C4-2B (cell line): ENCODE data around the gene KDM4C.

ENCODE experiments used
- H3K27ac ChIP-seq: fragments of 450-650 bp; 2 replicates; pipeline ENCODE4 v1.5.1; 2017
- CTCF ChIP-seq: fragments of 450-650 bp; conservative IDR thresholded peaks from 2 replicates; pipeline ENCODE4 v1.5.1; 2017; ENCODE audit warnings: mild to moderate bottlenecking
- ZFX ChIP-seq: fragments of 450-650 bp; IDR thresholded peaks from 2 replicates; pipeline ENCODE4 v1.6.1; 2017

The KDM4C gene

DNA sequence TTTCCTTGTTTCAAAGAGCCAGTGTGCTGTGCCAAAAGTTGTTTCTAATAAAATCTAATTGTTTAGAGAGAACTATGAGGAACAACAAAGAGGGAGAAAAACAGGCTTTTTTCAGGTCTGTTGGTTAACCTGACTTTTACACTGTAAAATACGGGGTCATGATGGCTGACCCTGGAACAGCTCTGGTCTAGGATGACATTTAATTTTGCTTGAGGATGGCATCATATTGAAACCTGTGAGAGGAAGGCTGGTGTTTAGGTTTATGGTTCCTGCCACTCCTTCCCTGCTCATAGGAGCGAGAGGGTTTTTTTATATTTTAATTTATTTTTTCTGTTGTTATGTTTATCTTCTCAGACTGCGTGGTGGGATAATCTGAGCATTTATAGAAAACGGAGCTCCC is 327.6 kb downstream of the KDM4C start:
- no peak overlapping the region for H3K27ac ChIP-seq
- TF ChIP-seq ZFX (no peak), CTCF (no peak)

DNA sequence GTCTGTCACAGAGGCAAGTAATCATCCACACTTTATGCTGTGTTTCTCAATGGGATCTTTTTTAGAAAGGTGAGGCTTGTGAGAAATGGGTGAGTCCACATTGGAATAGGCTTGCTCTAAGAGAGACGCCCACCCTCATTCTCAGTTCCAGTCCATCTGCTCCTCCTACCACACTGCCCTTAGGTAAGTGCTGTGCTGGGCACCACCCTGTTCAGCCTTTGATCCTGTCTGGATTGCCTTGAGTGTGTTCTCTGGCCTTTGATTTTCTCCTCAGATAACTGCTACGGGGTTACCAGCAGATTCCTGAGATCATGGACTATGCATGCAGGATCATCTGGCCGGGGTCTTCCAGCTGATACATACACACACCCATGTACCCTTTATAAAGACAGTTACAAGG is 328.6 kb downstream of the KDM4C start:
- no peak for TF ChIP-seq ZFX
- no peak for TF ChIP-seq CTCF
- H3K27ac ChIP-seq, result no peak overlapping the region

DNA sequence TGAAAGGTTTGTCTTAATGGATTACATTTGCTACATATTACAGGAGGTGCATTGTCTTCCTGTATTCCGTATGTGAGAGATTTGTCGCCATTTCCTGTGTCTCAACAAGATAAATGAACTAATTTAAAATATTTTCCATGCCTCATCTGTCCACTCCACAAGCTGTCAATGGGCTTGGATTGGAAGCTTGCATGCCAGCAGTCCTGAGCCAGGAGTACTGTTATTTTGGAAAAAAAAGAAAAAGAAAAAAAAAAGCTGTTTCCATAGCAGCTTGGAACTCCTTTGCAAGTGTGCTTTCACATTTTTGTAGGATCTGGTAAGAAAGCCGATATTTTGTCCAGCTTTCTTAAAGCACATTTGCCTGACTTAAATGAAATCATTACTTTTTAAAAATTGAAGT is 330.8 kb downstream of the KDM4C start:
- TF ChIP-seq CTCF (no peak), ZFX (no peak)
- no peak overlapping the region for H3K27ac ChIP-seq

DNA sequence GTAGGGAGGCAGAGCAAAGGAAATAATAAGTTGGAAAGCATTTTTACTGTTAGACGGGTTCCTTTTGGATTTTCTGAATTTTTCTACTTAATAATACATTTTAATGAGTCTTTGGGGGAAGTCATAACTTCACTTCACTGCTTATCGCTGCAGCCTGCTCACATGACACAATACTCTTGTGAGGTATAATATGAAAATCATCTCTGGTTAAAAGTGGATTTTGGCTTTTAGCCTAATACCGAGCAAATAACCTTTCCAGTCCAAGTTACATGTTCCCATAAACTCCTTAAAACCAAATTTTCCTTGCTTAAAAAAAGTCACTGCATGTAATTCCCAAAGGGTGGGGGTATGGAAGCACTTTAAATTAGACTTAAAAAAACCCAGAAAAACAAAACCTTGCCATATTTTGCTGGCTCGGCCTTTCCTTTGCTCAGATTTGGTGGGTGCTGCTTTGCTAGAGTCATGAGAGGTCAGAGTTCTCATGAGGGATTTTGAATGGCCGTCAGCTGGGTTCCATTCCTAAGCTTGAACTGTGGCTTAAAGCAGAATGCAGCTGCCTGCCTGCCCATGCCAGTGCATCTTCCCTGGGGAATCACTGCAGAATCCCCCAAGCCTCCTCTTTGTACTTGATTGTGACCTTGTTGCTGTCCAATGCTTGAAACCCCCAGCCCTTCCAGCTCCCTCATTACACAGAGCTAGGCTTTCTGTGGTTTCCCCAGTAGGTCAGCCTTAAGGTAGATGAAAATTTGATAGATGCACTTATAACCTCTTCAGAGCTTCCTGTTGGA is 331.8 kb downstream of the KDM4C start:
- H3K27ac ChIP-seq, result no peak overlapping the region
- TF ChIP-seq CTCF (no peak), ZFX (no peak)

DNA sequence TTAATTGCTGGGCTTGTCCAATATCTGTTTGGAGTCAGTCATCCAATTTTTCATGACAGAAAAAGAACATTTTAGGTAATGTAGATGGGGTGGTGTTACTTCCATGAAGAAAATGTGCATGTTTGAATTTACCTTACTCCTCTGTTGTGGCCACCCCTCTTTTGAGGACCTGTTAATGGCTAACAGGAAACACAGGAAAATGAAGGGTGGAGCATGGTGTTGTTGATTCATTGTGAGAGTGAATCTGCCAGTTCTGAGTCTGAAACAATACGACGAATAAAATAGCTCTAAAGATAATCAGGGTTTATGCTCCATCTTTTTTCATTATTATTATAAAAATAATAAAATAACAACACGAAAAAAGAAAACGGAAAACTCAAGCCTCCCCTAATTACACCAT is 335.3 kb downstream of the KDM4C start:
- TF ChIP-seq ZFX (no peak), CTCF (no peak)
- H3K27ac ChIP-seq, result no peak overlapping the region

DNA sequence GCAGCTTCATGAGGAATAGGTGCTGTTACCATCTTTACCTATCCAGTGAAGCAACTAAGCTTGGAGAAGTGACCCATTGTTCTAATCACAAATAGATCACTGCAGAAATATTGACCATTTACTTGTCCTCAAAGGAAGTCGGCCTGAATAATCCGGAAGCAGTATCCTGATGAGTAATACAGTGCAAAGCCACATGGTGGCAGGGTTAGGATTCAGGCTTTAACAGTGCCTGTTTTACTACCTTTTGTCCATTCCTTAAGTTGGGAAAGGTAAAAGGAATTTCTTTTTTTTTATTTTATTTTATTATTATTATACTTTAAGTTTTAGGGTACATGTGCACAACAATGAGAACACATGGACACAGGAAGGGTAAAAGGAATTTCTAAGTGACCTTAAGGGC is 336.3 kb downstream of the KDM4C start:
- TF ChIP-seq CTCF (peak; percentile 63), ZFX (no peak)
- H3K27ac ChIP-seq, result no peak overlapping the region

- H3K27ac ChIP-seq, result no peak overlapping the region
- no peak for TF ChIP-seq ZFX
- no peak for TF ChIP-seq CTCF
Measured at GRCh38 chr9:7094576-7094975, 336.8 kb downstream of the KDM4C start.
